MCF 10A (cell line): ENCODE measurements around the gene ZFAND3. TPM values are rescaled to one million over a fixed set of nuclear protein-coding genes. Genes with fewer than 3 reads are reported as not detected.

Experiments
- BruUV-seq: library from RNA; stranded (reverse); fragments of 400-500 nt; replicated peaks from 2 replicates; lab custom pipeline; 2021; lab: Mats Ljungman, UMichigan
- CTCF ChIA-PET: fragments of 300-600 bp; sonication (Branson Sonifier 250); formaldehyde crosslinking; extraction: SDS; loops from one replicate; lab custom pipeline; 2021; ENCODE audit warnings: antibody characterized with exemption, inconsistent platforms; lab: Yijun Ruan, JAX
- POLR2A ChIA-PET: fragments of 300-600, 350-650 bp; sonication (Branson Sonifier 250); formaldehyde crosslinking; extraction: SDS; loops from one replicate; lab custom pipeline; 2020; ENCODE audit warnings: antibody characterized with exemption, inconsistent platforms; lab: Yijun Ruan, JAX
- DNase-seq: peaks from one replicate; pipeline ENCODE4 v3.0.0-alpha.2; 2018; ENCODE audit not compliant: unreplicated experiment
- H3K27ac Mint-ChIP-seq: one replicate; pipeline ENCODE4 v1.8.0; 2022; ENCODE audit warnings: mild to moderate bottlenecking, low read depth, mixed read lengths; ENCODE audit not compliant: unreplicated experiment
- H3K27me3 Mint-ChIP-seq: one replicate; pipeline ENCODE4 v1.8.0; 2022; ENCODE audit warnings: mixed read lengths; ENCODE audit not compliant: insufficient read depth, unreplicated experiment
- H3K36me3 Mint-ChIP-seq: one replicate; pipeline ENCODE4 v1.8.0; 2022; ENCODE audit warnings: mild to moderate bottlenecking, moderate library complexity, mixed read lengths; ENCODE audit not compliant: insufficient read depth, unreplicated experiment
- H3K4me1 Mint-ChIP-seq: one replicate; pipeline ENCODE4 v1.8.0; 2022; ENCODE audit warnings: mixed read lengths; ENCODE audit not compliant: insufficient read depth, unreplicated experiment
- H3K4me3 Mint-ChIP-seq: one replicate; pipeline ENCODE4 v1.8.0; 2022; ENCODE audit warnings: mild to moderate bottlenecking, moderate library complexity, mixed read lengths; ENCODE audit not compliant: unreplicated experiment
- H3K9me3 Mint-ChIP-seq: one replicate; pipeline ENCODE4 v1.8.0; 2022; ENCODE audit warnings: mixed read lengths; ENCODE audit not compliant: unreplicated experiment
- CTCF ChIP-seq: fragments of 200-600 bp; IDR thresholded peaks from one replicate; pipeline ENCODE4 v1.8.0; 2022; ENCODE audit warnings: antibody characterized with exemption, mild to moderate bottlenecking; ENCODE audit not compliant: unreplicated experiment
- intact Hi-C: fragments of 100-400 bp; cut with micrococcal nuclease; formaldehyde crosslinking; loops from 2 replicates; pipeline ENCODE4 v1.14.1; 2022
- total RNA-seq: library from RNA; stranded (reverse); gene quantifications from 2 replicates; pipeline ENCODE4 v1.2.3, GENCODE V29; 2022

ZFAND3 gene
- total RNA-seq, 1 experiment from 2014 or later = 100 TPM

GRCh38 chr6:37845026-37845911, 25.7 kb downstream of the ZFAND3 start:
- CTCF ChIA-PET = interaction anchor here (0.6 to 1.5 kb wide), 6 partner anchors 14 to 167 kb away, joined by 3 to 11 read pairs (median 4); no protein-coding TSS in a partner anchor

DNA sequence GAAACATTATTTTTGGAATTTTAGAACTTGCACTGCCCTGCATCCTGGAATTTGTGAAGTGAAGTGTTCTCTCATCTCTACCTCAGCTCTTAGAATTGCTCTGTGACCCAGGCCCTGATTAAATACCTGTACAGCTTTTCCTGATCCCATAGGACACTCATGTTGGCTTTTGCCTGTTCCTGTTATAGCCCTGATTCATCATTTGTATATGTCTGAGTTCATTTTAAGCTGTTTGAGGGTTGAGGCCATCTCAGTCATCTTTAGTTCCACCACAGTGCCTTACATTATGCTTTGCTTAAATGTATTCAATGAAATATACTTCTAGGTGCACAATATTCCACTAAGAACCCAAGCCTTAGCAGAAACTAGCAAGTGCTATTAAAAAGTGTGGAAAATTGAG, 26.4 kb downstream of the ZFAND3 start:
- DNase-seq = no peak
- Mint-ChIP-seq H3K27me3 (no peaks in the 10 kb centered on the region), H3K9me3 (no peaks in the 10 kb centered on the region), H3K4me1 (peaks cover 30% of the 10 kb centered on the region), H3K36me3 (peaks cover 10% of the 10 kb centered on the region), H3K4me3 (no peak overlapping the region), H3K27ac (peak overlapping the region; percentile 12)
- POLR2A ChIA-PET = interaction anchor here (0.8 to 1.8 kb wide), 6 partner anchors 9 to 27 kb away, joined by 3 to 8 read pairs (median 4); partner anchors contain the start of gene ZFAND3
- no TSS peak for BruUV-seq
- intact Hi-C loops = no loop called here
- CTCF ChIA-PET = interaction anchor here (1.0 to 1.5 kb wide), 5 partner anchors 13 to 166 kb away, joined by 3 to 11 read pairs (median 4); no protein-coding TSS in a partner anchor
- TF ChIP-seq CTCF = no peak

More at GRCh38 chr6:37845026-37845911, 25.7 kb downstream of the ZFAND3 start:
- intact Hi-C loops = no loop called here
- H3K27ac Mint-ChIP-seq = peak overlapping the region; percentile 12
- no peaks in the 10 kb centered on the region for H3K9me3 Mint-ChIP-seq
- DNase-seq = no peak
- BruUV-seq = no TSS peak
- H3K27me3 Mint-ChIP-seq = no peaks in the 10 kb centered on the region
- TF ChIP-seq CTCF = no peak
- peaks cover 10% of the 10 kb centered on the region for H3K36me3 Mint-ChIP-seq
- no peak overlapping the region for H3K4me3 Mint-ChIP-seq
- POLR2A ChIA-PET = interaction anchor here (0.8 to 1.8 kb wide), 6 partner anchors 9 to 26 kb away, joined by 3 to 8 read pairs (median 4); partner anchors contain the start of gene ZFAND3
- peaks cover 36% of the 10 kb centered on the region for H3K4me1 Mint-ChIP-seq

- Mint-ChIP-seq H3K36me3 (peaks cover 10% of the 10 kb centered on the region), H3K9me3 (no peaks in the 10 kb centered on the region), H3K27me3 (no peaks in the 10 kb centered on the region), H3K4me3 (no peak overlapping the region), H3K4me1 (peaks cover 25% of the 10 kb centered on the region), H3K27ac (no peak overlapping the region)
- no TSS peak for BruUV-seq
- intact Hi-C loops = no loop called here
- DNase-seq = no peak
- TF ChIP-seq CTCF = no peak
- ChIA-PET POLR2A (interaction anchor here (1.7 kb wide), 1 partner anchor 29 kb away, joined by 7 read pairs; the partner anchor contains the start of gene ZFAND3), CTCF (no interaction called here)
These were observed 28.2 kb downstream of the ZFAND3 start for GRCh38 chr6:37847704-37848103.

GRCh38 chr6:37848371-37848770, 28.8 kb downstream of the ZFAND3 start:
- H3K27ac Mint-ChIP-seq = no peak overlapping the region
- ChIA-PET POLR2A (interaction anchor here (0.7 to 1.7 kb wide), 3 partner anchors 9 to 29 kb away, joined by 3 to 7 read pairs (median 3); partner anchors contain the start of gene ZFAND3), CTCF (interaction anchor here (0.8 to 0.9 kb wide), 2 partner anchors 22 to 38 kb away, joined by 3 read pairs; no protein-coding TSS in a partner anchor)
- no TSS peak for BruUV-seq
- H3K36me3 Mint-ChIP-seq = peaks cover 10% of the 10 kb centered on the region
- H3K9me3 Mint-ChIP-seq = no peaks in the 10 kb centered on the region
- no peaks in the 10 kb centered on the region for H3K27me3 Mint-ChIP-seq
- DNase-seq = no peak
- no peak overlapping the region for H3K4me3 Mint-ChIP-seq
- peaks cover 25% of the 10 kb centered on the region for H3K4me1 Mint-ChIP-seq
- intact Hi-C loops = no loop called here
- TF ChIP-seq CTCF = no peak
